HepG2 (cell line): ENCODE results near the gene ARHGAP26. TPM values are rescaled to one million over a fixed set of nuclear protein-coding genes. Genes with fewer than 3 reads are reported as not detected.

Experiments used
- ATAC-seq: fragments of 200-7000 bp; cut with Tn5 transposase; 3 replicates; pipeline ENCODE4 v1.9.1; 2020; ENCODE audit warnings: mild to moderate bottlenecking, moderate library complexity
- BruUV-seq: library from RNA; stranded (reverse); fragments of 400-500 nt; replicated peaks from 2 replicates; lab custom pipeline; 2021; lab: Mats Ljungman, UMichigan
- CTCF ChIA-PET: fragments of 300-600 bp; formaldehyde crosslinking; extraction: SDS; loops from one replicate; lab custom pipeline; 2021; ENCODE audit warnings: low total read pairs, inconsistent platforms, low intra/inter-chr PET ratio; lab: Yijun Ruan, JAX
- POLR2A ChIA-PET: fragments of 350-600 bp; sonication (Branson Sonifier 250); formaldehyde crosslinking; loops from one replicate; lab custom pipeline; 2020; ENCODE audit warnings: antibody characterized with exemption, inconsistent platforms; lab: Yijun Ruan, JAX
- DNase-seq: peaks from one replicate; pipeline ENCODE4 v3.0.0-alpha.2; 2015; ENCODE audit warnings: low spot score
- FAIRE-seq: peaks from 3 replicates; lab custom pipeline; 2011; peaks lifted over from hg19 to GRCh38; lab: Jason Lieb, UNC
- H2AFZ ChIP-seq: one replicate; pipeline ENCODE4 v1.6.1; 2011; ENCODE audit warnings: low read length, inconsistent platforms
- H3K27ac ChIP-seq: fragments of 300-600 bp; 3 replicates; pipeline ENCODE4 v1.8.0; 2011; ENCODE audit warnings: mixed run types, mild to moderate bottlenecking, mixed read lengths, low read length, inconsistent platforms; ENCODE audit not compliant: insufficient read depth; ENCODE audit errors: extremely low read length
- H3K27me3 ChIP-seq, 2 experiments: fragments of 200-600 bp in 1 of 2; 2 replicates in 1 of 2; 3 replicates in 1 of 2; pipeline versions ENCODE4 v1.6.0 to v1.8.0; 2011; ENCODE audit warnings: low read length in 2 of 2, mild to moderate bottlenecking in 2 of 2, moderate library complexity in 2 of 2, inconsistent platforms in 1 of 2; ENCODE audit not compliant: insufficient read depth in 2 of 2, control insufficient read depth in 1 of 2
- H3K36me3 ChIP-seq, 2 experiments: fragments of 200-600 bp in 1 of 2; replicated peaks in 1 of 2; 2 replicates in 1 of 2; 3 replicates in 1 of 2; pipeline versions ENCODE4 v1.5.1 to v1.8.0; 2011; ENCODE audit warnings: low read length in 2 of 2, inconsistent platforms in 1 of 2; ENCODE audit not compliant: insufficient read depth in 2 of 2, control insufficient read depth in 1 of 2
- H3K4me1 ChIP-seq: 2 replicates; pipeline ENCODE4 v1.5.1; 2012; ENCODE audit warnings: low read length, inconsistent platforms; ENCODE audit not compliant: insufficient read depth
- H3K4me2 ChIP-seq: 2 replicates; pipeline ENCODE4 v1.6.0; 2011; ENCODE audit warnings: low read depth, low read length, inconsistent platforms
- H3K4me3 ChIP-seq, 3 experiments: fragments of 200-600 bp in 1 of 3; sonication (generic), shearing (Covaris generic) in 1 of 3; replicated peaks in 1 of 3; 2 replicates each; pipeline ENCODE4 v1.5.1; 2011 to 2016; ENCODE audit warnings: low read length in 3 of 3, inconsistent platforms in 2 of 3, low read depth in 2 of 3, mild to moderate bottlenecking in 2 of 3, control low read depth in 1 of 3, mixed read lengths in 1 of 3; ENCODE audit not compliant: insufficient read depth in 1 of 3
- H3K79me2 ChIP-seq: one replicate; pipeline ENCODE4 v1.6.1; 2011; ENCODE audit warnings: low read length, inconsistent platforms; ENCODE audit not compliant: insufficient read depth
- H3K9ac ChIP-seq: 2 replicates; pipeline ENCODE4 v1.6.0; 2011; ENCODE audit warnings: mild to moderate bottlenecking, low read depth, low read length, inconsistent platforms; ENCODE audit not compliant: insufficient read depth
- H3K9me3 ChIP-seq: 2 replicates; pipeline ENCODE4 v1.5.1; 2012; ENCODE audit warnings: mild to moderate bottlenecking, low read length
- H4K20me1 ChIP-seq: 2 replicates; pipeline ENCODE4 v1.6.0; 2011; ENCODE audit warnings: inconsistent platforms, mild to moderate bottlenecking, low read length, moderate library complexity; ENCODE audit not compliant: insufficient read depth
- FOXC1 ChIP-seq: sonication (generic); formaldehyde crosslinking; IDR thresholded peaks from 2 replicates; pipeline ENCODE4 v1.8.0; 2022; ENCODE audit warnings: mild to moderate bottlenecking, missing genetic modification reagents, borderline replicate concordance
- KDM5B ChIP-seq: sonication (generic); formaldehyde crosslinking; IDR thresholded peaks from 2 replicates; pipeline ENCODE4 v1.4.0; 2020; ENCODE audit warnings: missing genetic modification reagents, mild to moderate bottlenecking, borderline replicate concordance
- NFKB2 ChIP-seq: sonication (generic); formaldehyde crosslinking; IDR thresholded peaks from 2 replicates; pipeline ENCODE4 v1.4.0; 2020; ENCODE audit warnings: missing genetic modification reagents, borderline replicate concordance
- NONO ChIP-seq, 2 experiments: fragments of 450-650 bp in 1 of 2; sonication (generic) in 1 of 2; formaldehyde crosslinking in 1 of 2; IDR thresholded peaks in 1 of 2; conservative IDR thresholded peaks in 1 of 2; 2 replicates each; pipeline versions ENCODE4 v1.6.1 to v1.8.0; 2017 to 2022; ENCODE audit warnings: mild to moderate bottlenecking in 1 of 2, missing genetic modification reagents in 1 of 2, moderate library complexity in 1 of 2
- PHF20 ChIP-seq: sonication (generic); formaldehyde crosslinking; IDR thresholded peaks from 2 replicates; pipeline ENCODE4 v1.5.0; 2020; ENCODE audit warnings: mild to moderate bottlenecking, missing genetic modification reagents
- PHF5A ChIP-seq: IDR thresholded peaks from one replicate; pipeline ENCODE4 v1.6.1; 2018; ENCODE audit warnings: low read depth, missing genetic modification reagents; ENCODE audit not compliant: unreplicated experiment
- PRMT3 ChIP-seq: sonication (generic); formaldehyde crosslinking; IDR thresholded peaks from 2 replicates; pipeline ENCODE4 v1.8.1; 2022; ENCODE audit warnings: low read depth, mild to moderate bottlenecking, moderate library complexity, missing genetic modification reagents, borderline replicate concordance
- REPIN1 ChIP-seq: sonication (generic); formaldehyde crosslinking; IDR thresholded peaks from 2 replicates; pipeline ENCODE4 v1.8.0; 2022; ENCODE audit warnings: missing genetic modification reagents, low read depth, mild to moderate bottlenecking, borderline replicate concordance
- RFXAP ChIP-seq: sonication (generic); formaldehyde crosslinking; IDR thresholded peaks from 2 replicates; pipeline ENCODE4 v1.4.0; 2020; ENCODE audit warnings: missing genetic modification reagents, borderline replicate concordance
- SP1 ChIP-seq, 2 experiments: fragments of 450-650 bp in 1 of 2; sonication (generic) in 1 of 2; formaldehyde crosslinking in 1 of 2; IDR thresholded peaks; 2 replicates each; pipeline versions ENCODE4 v1.4.0 to v1.6.1; 2016 to 2020; ENCODE audit warnings: missing genetic modification reagents in 1 of 2
- TCF7L2 ChIP-seq: IDR thresholded peaks from 2 replicates; pipeline ENCODE4 v1.6.1; 2011; ENCODE audit warnings: mild to moderate bottlenecking, low read depth, low read length, moderate library complexity
- XBP1 ChIP-seq: sonication (generic); formaldehyde crosslinking; IDR thresholded peaks from 2 replicates; pipeline ENCODE4 v1.5.0; 2020; ENCODE audit warnings: missing genetic modification reagents
- ZNF224 ChIP-seq: sonication (generic); formaldehyde crosslinking; IDR thresholded peaks from 2 replicates; pipeline ENCODE4 v1.5.0; 2020; ENCODE audit warnings: mild to moderate bottlenecking, missing genetic modification reagents
- ZNF333 ChIP-seq: sonication (generic); formaldehyde crosslinking; IDR thresholded peaks from 2 replicates; pipeline ENCODE4 v1.4.0; 2020; ENCODE audit warnings: mild to moderate bottlenecking, missing genetic modification reagents, borderline replicate concordance
- ZNF720 ChIP-seq: sonication (generic); formaldehyde crosslinking; IDR thresholded peaks from 2 replicates; pipeline ENCODE4 v1.4.0; 2020; ENCODE audit warnings: missing genetic modification reagents
- WGBS: methylation state at CpG from one replicate; pipeline ENCODE4 v1.1.6; 2017; ENCODE audit warnings: low lambda C conversion rate; 5-methylcytosine and 5-hydroxymethylcytosine counted together
- in situ Hi-C: cut with HindIII; loops from 2 replicates; pipeline ENCODE4 v1.10.0; 2017; ENCODE audit warnings: low pct_unique_long_range_greater_than_20kb; ENCODE audit not compliant: extremely low pct_ligation_motif_present
- intact Hi-C: fragments of 100-400 bp; cut with micrococcal nuclease; formaldehyde crosslinking; loops from one replicate; pipeline ENCODE4 v1.10.0; 2022; ENCODE audit not compliant: unreplicated experiment
- polyA plus RNA-seq, 8 experiments: library from polyadenylated mRNA; depleted of rRNA in 3 of 8; stranded (reverse) in 7 of 8; unstranded in 1 of 8; fragments of >200 nt; fragmentation: Illumina TruSeq in 4 of 8; extraction: Trizol in 4 of 8; gene quantifications; 2 replicates each; pipeline versions ENCODE4 v1.2.1 to v1.2.3, GENCODE V29; 2011 to 2016; ENCODE audit warnings: low read depth in 4 of 8, missing spikeins in 1 of 8, mixed read lengths in 1 of 8; ENCODE audit not compliant: insufficient read depth in 1 of 8
- total RNA-seq, 5 experiments: library from RNA; depleted of rRNA; stranded (reverse); fragments of >200 nt; fragmentation: Illumina TruSeq; extraction: Trizol; gene quantifications; 2 replicates each; pipeline ENCODE4 v1.2.3, GENCODE V29; 2016; ENCODE audit warnings: low read depth in 1 of 5
- TF ChIP-seq, protein P1 (sequence below), 2 experiments: sonication (generic) in 1 of 2; formaldehyde crosslinking in 1 of 2; IDR thresholded peaks; 2 replicates each; pipeline versions ENCODE4 v1.4.0 to v1.6.1; 2018 to 2020; ENCODE audit warnings: missing genetic modification reagents in 2 of 2, borderline replicate concordance in 1 of 2, low read depth in 1 of 2, mild to moderate bottlenecking in 1 of 2, missing biosample characterization in 1 of 2
- TF ChIP-seq, protein P2 (sequence below): sonication (generic); IDR thresholded peaks from 2 replicates; pipeline ENCODE4 v1.6.1; 2016; ENCODE audit warnings: low read depth, borderline replicate concordance

ARHGAP26 gene
- total and polyA plus RNA-seq, 2 of the 13 experiments (the other 11 are each of a cell fraction or from before 2014, with no cell fraction given): 9.6 to 18.2 TPM

DNA sequence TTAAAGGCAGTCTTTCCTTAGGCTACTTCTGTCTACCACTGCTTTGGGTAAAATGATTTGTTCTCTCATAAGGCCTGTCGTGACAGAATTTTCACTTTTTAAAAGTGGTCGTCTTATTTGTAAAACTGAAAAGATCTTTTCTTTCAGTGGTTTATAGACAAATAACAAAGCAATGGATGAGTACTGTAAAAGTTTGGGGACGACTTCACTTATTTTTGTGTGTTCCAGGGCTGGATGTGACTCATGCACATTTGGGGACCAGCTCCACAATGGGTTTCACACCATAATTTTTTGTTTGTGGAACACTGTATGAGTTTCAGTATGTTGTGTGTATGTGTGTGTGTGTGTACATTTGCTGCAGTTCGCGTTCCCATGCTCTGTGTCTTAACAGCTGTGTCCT lies 53.6 kb downstream of the ARHGAP26 start:
- Histone ChIP-seq H3K27ac (no peak overlapping the region), H3K36me3 (no peaks in the 10 kb centered on the region), H3K79me2 (peaks cover 33% of the 10 kb centered on the region), H2AFZ (no peak overlapping the region), H3K27me3 (no peaks in the 10 kb centered on the region), H3K9me3 (no peaks in the 10 kb centered on the region), H3K4me1 (peaks cover 98% of the 10 kb centered on the region), H3K4me3 (no peak overlapping the region), H3K4me2 (no peak overlapping the region), H3K9ac (no peak overlapping the region), H4K20me1 (no peaks in the 10 kb centered on the region)
- no peak for FAIRE-seq
- ATAC-seq: no peak
- ChIA-PET POLR2A (interaction anchor here (5.2 kb wide), 1 partner anchor 9 kb away, joined by 54 read pairs; no protein-coding TSS in a partner anchor), CTCF (no interaction called here)
- intact Hi-C loops (no loop called here), in situ Hi-C loops (no loop called here)
- no peak for DNase-seq
- no TSS peak for BruUV-seq
- WGBS: 97% methylated on average over 5 of the region's 5 CpGs
- TF ChIP-seq PHF5A: no peak
- TF ChIP-seq, protein P1, sequence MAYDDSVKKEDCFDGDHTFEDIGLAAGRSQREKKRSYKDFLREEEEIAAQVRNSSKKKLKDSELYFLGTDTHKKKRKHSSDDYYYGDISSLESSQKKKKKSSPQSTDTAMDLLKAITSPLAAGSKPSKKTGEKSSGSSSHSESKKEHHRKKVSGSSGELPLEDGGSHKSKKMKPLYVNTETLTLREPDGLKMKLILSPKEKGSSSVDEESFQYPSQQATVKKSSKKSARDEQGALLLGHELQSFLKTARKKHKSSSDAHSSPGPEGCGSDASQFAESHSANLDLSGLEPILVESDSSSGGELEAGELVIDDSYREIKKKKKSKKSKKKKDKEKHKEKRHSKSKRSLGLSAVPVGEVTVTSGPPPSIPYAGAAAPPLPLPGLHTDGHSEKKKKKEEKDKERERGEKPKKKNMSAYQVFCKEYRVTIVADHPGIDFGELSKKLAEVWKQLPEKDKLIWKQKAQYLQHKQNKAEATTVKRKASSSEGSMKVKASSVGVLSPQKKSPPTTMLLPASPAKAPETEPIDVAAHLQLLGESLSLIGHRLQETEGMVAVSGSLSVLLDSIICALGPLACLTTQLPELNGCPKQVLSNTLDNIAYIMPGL (CRISPR knock-in tag; IDR thresholded peaks at IDR 0.05; ENCODE audit: borderline replicate concordance in 1 of 2, low read depth in 1 of 2): no peak
- no peak for TF ChIP-seq NFKB2 (CRISPR knock-in tag)
- TF ChIP-seq SP1 (IDR thresholded peaks at IDR 0.05): no peak
- no peak for TF ChIP-seq SP1 (CRISPR knock-in tag; IDR thresholded peaks at IDR 0.05)
- TF ChIP-seq NONO (IDR thresholded peaks at IDR 0.05): no peak
- no peak for TF ChIP-seq NONO (CRISPR knock-in tag; conservative IDR thresholded peaks at IDR 0.05)
- no peak for TF ChIP-seq ZNF720 (CRISPR knock-in tag)
- TF ChIP-seq ZNF224 (CRISPR knock-in tag): no peak
- TF ChIP-seq, protein P2, sequence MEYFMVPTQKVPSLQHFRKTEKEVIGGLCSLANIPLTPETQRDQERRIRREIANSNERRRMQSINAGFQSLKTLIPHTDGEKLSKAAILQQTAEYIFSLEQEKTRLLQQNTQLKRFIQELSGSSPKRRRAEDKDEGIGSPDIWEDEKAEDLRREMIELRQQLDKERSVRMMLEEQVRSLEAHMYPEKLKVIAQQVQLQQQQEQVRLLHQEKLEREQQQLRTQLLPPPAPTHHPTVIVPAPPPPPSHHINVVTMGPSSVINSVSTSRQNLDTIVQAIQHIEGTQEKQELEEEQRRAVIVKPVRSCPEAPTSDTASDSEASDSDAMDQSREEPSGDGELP: no peak
- no peak for TF ChIP-seq TCF7L2
- TF ChIP-seq KDM5B: no peak
- no peak for TF ChIP-seq ZNF333 (CRISPR knock-in tag)
- no peak for TF ChIP-seq XBP1
- no peak for TF ChIP-seq REPIN1 (CRISPR knock-in tag)
- TF ChIP-seq RFXAP: no peak
- no peak for TF ChIP-seq PHF20 (CRISPR knock-in tag)
- TF ChIP-seq FOXC1: no peak
- no peak for TF ChIP-seq PRMT3 (CRISPR knock-in tag)
